Glutamatergic neuron (in vitro differentiated cells): ENCODE results near the gene FGF2. TPM values are rescaled to one million over a fixed set of nuclear protein-coding genes. Genes with fewer than 3 reads are reported as not detected.
"Not testable (repeated sequence)": the region's sequence is repeated elsewhere in the genome, so short reads cannot be mapped to it uniquely, and the experiment has no call there.

ENCODE experiments used
- DNase-seq: peaks from one replicate; pipeline ENCODE4 v3.0.0; 2022
- H3K27ac Mint-ChIP-seq: one replicate; pipeline ENCODE4 v1.8.0; 2020; ENCODE audit warnings: mild to moderate bottlenecking, mixed read lengths, inconsistent platforms; ENCODE audit not compliant: unreplicated experiment
- H3K27me3 Mint-ChIP-seq: one replicate; pipeline ENCODE4 v1.8.0; 2020; ENCODE audit warnings: mild to moderate bottlenecking, moderate library complexity, mixed read lengths, inconsistent platforms; ENCODE audit not compliant: unreplicated experiment
- H3K36me3 Mint-ChIP-seq: one replicate; pipeline ENCODE4 v1.8.0; 2020; ENCODE audit warnings: mild to moderate bottlenecking, mixed read lengths, inconsistent platforms; ENCODE audit not compliant: unreplicated experiment
- H3K4me1 Mint-ChIP-seq: one replicate; pipeline ENCODE4 v1.8.0; 2020; ENCODE audit warnings: mild to moderate bottlenecking, low read depth, mixed read lengths, inconsistent platforms; ENCODE audit not compliant: unreplicated experiment
- H3K4me3 Mint-ChIP-seq: one replicate; pipeline ENCODE4 v1.8.0; 2020; ENCODE audit warnings: mild to moderate bottlenecking, mixed read lengths, inconsistent platforms; ENCODE audit not compliant: unreplicated experiment
- H3K9me3 Mint-ChIP-seq: one replicate; pipeline ENCODE4 v1.8.0; 2020; ENCODE audit warnings: mild to moderate bottlenecking, moderate library complexity, mixed read lengths, inconsistent platforms; ENCODE audit not compliant: unreplicated experiment
- total RNA-seq: library from RNA; stranded (reverse); fragmentation: NEBNext Ultra II Directional; extraction: Animal tissue kit (Norgen Biotek cat#: 25700); gene quantifications from one replicate; pipeline ENCODE4 v1.2.1, GENCODE V29; 2021; ENCODE audit not compliant: unreplicated experiment
- TF ChIP-seq, protein P1 (sequence below): fragments of 200-600 bp; sonication (generic); IDR thresholded peaks from one replicate; pipeline ENCODE4 v1.5.0; 2021; ENCODE audit not compliant: partially characterized antibody, unreplicated experiment

FGF2 gene
- total RNA-seq, 1 donor from 2014 or later, result 2.9 TPM

DNA sequence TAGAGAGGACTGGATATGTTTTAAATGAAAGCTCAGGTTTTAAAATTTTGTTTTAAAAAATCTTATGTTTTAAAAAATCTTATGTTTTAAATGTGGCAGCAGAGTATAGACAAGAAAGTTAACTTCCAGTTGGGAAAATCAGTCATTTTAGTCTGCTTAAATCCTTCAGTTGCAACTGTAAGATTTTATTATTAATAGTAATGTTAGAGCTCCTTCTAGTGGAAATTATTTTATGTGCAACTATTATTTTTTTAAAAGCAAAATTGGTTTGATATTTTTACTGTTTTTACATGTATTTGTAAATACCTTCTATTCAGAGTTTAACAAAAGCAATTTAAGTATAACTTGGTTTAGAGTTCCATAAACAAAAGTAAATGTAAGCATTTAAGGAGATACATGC lies 104.2 kb downstream of the FGF2 start:
- Mint-ChIP-seq H3K4me1 (no peaks in the 10 kb centered on the region), H3K9me3 (no peaks in the 10 kb centered on the region), H3K36me3 (no peaks in the 10 kb centered on the region), H3K4me3 (no peak overlapping the region), H3K27ac (no peak overlapping the region), H3K27me3 (no peaks in the 10 kb centered on the region)
- no peak for DNase-seq
- TF ChIP-seq, protein P1, sequence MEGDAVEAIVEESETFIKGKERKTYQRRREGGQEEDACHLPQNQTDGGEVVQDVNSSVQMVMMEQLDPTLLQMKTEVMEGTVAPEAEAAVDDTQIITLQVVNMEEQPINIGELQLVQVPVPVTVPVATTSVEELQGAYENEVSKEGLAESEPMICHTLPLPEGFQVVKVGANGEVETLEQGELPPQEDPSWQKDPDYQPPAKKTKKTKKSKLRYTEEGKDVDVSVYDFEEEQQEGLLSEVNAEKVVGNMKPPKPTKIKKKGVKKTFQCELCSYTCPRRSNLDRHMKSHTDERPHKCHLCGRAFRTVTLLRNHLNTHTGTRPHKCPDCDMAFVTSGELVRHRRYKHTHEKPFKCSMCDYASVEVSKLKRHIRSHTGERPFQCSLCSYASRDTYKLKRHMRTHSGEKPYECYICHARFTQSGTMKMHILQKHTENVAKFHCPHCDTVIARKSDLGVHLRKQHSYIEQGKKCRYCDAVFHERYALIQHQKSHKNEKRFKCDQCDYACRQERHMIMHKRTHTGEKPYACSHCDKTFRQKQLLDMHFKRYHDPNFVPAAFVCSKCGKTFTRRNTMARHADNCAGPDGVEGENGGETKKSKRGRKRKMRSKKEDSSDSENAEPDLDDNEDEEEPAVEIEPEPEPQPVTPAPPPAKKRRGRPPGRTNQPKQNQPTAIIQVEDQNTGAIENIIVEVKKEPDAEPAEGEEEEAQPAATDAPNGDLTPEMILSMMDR, result peak; percentile 56

DNA sequence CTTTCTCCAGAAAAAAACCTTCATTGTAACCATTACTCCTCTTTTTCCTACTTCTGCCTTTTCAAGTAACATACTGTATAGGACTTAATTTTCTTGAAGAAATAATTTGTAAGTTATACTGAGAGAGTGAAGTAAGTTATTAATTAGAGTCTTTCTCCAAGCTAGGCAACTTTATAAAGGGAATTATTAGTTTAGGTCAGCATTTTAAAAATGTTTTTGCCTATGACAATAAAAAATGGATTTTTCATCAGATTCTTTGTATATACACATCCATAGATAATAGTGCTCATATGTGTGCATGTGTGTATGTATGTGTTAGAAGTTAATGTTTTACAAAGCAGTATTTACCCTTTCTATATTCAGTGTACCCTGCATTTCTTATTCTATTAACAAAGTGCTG lies 106.1 kb downstream of the FGF2 start:
- Mint-ChIP-seq H3K36me3 (no peaks in the 10 kb centered on the region), H3K27ac (no peak overlapping the region), H3K27me3 (no peaks in the 10 kb centered on the region), H3K9me3 (no peaks in the 10 kb centered on the region), H3K4me3 (no peak overlapping the region), H3K4me1 (no peaks in the 10 kb centered on the region)
- DNase-seq, result no peak
- TF ChIP-seq, protein P1, result no peak

DNA sequence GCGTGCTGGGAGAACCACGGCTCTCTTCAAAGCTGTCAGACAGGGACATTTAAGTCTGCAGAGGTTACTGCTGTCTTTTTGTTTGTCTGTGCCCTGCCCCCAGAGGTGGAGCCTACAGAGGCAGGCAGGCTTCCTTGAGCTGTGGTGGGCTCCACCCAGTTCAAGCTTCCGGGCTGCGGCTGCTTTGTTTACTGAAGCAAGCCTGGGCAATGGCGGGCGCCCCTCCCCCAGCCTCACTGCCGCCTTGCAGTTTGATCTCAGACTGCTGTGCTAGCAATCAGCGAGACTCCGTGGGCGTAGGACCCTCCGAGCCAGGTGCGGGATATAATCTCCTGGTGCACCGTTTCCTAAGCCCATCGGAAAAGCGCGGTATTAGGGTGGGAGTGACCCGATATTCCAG lies 118.5 kb downstream of the FGF2 start:
- peaks cover 18% of the 10 kb centered on the region for H3K36me3 Mint-ChIP-seq
- not testable (repeated sequence) for H3K27ac Mint-ChIP-seq, H3K27me3 Mint-ChIP-seq, H3K4me1 Mint-ChIP-seq, DNase-seq, H3K4me3 Mint-ChIP-seq, H3K9me3 Mint-ChIP-seq

DNA sequence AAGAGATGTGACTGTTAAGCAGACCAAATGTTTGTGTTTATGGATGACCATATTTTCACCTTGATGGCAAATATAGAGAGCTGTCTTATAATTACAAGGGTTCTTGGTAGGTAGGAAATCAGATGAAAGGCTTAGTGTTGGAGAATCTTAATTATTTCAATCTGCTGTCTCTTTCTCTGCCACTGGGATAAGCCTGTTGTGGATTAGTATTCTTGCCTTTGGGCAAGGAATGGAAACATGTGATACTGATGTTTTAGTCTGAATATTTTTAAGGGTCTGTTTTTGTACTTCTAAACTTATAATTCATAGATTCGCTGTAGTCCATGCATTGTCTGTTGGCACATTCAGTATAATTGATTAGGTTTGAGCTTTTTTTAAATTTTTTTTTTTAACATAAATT lies 119.5 kb downstream of the FGF2 start:
- TF ChIP-seq, protein P1, result no peak
- no peak overlapping the region for H3K27ac Mint-ChIP-seq
- H3K4me3 Mint-ChIP-seq, result no peak overlapping the region
- no peaks in the 10 kb centered on the region for H3K4me1 Mint-ChIP-seq
- peaks cover 18% of the 10 kb centered on the region for H3K36me3 Mint-ChIP-seq
- H3K27me3 Mint-ChIP-seq, result peaks cover 2% of the 10 kb centered on the region
- no peak for DNase-seq
- no peaks in the 10 kb centered on the region for H3K9me3 Mint-ChIP-seq

Other genes with a start within 250 kb of the FGF2 start
- gene IL21, start 205.8 kb upstream of the FGF2 start, total RNA-seq, result not detected
- gene BBS12, start 94.1 kb upstream of the FGF2 start, total RNA-seq, result 2.8 TPM
- 4.0 TPM for gene NUDT6, start 95.8 kb downstream of the FGF2 start, total RNA-seq